NCI-H524 treated with DMSO at 0.1 percent for 48 hours (cell line): ENCODE measurements around the gene SSH2.
A peak's percentile ranks its signal among the peaks of the same experiment; 100 is the strongest.
"Not testable (repeated sequence)": the region's sequence is repeated elsewhere in the genome, so short reads cannot be mapped to it uniquely, and the experiment has no call there.

Experiments
- DNase-seq: peaks from one replicate; lab custom pipeline; 2025; lab: John Stamatoyannopoulos, UW

SSH2 gene

DNA sequence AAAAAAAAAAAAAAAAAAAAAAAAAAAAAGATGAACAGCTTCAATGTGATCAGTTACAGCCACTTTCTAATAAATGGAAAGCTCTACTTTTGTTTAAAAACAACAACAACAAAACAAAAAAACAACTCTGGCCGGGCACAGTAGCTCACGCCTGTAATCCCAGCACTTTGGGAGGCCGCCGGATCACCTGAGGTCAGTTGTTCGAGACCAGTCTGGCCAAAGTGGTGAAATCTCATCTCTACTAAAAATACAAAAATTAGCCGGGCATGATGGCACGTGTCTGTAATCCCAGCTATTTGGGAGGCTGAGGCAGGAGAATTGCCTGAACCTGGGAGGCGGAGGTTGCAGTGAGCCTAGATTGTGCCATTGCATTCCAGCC is 150.2 kb downstream of the SSH2 start:
- not testable (repeated sequence) for DNase-seq

DNA sequence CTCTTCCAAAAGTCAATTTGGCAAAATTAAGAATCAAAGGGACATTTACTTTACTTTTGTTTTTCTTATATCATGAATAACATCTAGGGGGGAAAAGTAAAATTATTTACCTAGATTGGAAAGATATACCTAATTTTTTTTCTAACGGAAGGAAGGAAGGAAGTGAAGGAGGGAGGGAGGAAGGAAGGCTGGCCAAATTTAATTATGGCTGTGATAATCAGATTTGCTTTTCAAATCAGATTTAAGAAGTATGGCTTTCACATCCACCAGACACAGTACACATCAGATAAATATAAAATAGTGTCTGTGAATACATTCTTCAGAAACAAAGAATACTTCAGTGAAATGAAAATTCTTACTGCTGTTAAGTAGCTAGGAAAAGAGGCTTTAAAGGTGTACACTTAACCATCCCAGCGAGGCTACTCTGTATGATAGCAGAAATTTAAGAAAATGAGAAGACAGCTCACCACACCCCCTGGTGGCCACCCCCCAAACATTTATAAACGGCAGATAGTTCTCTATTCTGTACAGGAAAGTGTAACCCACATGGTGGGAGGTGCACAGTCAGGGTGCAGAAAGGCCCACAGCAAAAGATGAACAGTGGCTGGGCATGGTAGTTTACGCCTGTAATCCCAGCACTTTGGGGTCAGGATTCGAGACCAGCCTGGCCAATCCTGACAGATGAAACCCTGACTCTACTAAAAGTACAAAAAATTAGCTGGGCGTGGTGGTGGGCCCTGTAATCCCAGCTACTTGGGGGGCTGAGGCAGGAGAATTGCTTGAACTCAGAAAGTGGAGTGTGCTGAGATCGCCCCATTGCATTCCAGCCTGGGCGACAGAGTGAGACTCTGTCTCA is 150.8 kb downstream of the SSH2 start:
- DNase-seq: peak; percentile 41

DNA sequence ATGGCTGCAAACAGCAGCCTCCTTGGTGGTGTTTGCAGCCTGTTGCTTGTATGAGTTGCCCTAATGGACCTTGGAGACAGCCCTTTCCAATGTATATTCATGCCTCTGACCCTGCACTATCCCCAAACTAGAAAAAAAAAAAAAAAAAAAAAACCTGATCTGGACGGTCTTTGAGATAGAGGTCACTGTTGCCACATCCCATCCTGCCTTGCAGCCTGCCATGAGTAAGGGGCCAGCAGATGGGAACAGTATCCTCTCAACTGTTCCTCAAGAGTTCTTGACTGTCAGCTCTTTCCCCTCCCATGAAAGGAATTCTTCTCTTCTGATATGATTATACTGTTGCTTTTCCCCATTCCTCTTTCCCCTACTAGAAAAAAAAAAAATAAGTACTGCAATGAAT is 152.4 kb downstream of the SSH2 start:
- DNase-seq: peak; percentile 33

DNA sequence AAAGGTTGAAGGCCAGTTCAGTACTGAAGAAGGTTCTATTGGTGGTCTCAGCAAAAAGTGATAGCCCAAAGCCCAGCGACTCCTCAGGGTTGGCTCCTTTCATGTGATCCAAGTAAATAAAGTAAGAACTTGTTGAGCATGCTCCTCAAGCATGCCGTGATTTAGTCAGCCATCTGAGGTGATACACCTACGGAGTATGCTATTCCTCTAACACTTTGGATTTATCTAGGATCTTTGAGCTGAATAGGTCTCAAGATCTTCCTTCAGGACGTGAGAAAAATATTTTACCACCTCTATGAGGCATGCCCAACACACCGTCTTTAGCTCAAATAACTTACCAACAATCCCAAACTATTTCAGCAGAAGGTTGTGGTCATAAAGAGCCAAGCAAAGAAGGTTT is 154.0 kb downstream of the SSH2 start:
- DNase-seq: no peak

DNA sequence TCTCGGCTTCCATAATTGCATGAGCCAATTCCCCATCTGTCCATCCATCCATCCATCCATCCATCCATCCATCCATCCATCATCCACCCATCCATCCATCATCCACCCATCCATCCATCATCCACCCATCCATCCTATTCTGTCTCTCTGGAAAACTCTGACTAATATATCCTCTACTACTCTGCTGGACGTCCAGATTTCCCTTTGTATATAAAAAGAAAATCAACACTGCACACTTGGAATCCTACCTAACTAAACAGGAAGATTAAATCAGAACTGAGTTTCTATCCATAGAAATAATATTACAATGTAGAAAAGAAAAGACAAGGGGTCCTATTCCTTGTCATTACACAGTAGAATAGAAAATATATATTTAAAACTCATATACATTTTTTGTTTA is 157.0 kb downstream of the SSH2 start:
- DNase-seq: no peak

- no peak for DNase-seq
These were observed 158.5 kb downstream of the SSH2 start for GRCh38 chr17:29771546-29771945.

DNA sequence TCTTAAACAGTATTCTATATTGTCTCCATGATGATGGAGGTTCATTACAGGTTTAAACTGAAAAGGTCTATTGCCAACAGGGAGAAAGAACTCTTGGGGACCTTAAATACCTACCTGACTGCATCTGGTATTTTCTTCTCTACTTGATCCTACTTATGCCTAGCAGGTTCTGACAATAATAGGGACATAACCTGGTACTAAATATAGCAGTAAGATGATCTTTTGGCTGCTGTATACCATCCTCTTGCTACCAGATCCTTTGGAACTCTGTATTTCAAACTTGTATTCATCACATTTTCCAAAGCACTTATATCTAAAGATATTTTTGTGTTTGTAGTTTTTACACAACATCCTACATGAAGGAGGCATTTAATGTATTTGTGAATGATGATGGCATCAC is 160.8 kb downstream of the SSH2 start:
- DNase-seq: no peak

DNA sequence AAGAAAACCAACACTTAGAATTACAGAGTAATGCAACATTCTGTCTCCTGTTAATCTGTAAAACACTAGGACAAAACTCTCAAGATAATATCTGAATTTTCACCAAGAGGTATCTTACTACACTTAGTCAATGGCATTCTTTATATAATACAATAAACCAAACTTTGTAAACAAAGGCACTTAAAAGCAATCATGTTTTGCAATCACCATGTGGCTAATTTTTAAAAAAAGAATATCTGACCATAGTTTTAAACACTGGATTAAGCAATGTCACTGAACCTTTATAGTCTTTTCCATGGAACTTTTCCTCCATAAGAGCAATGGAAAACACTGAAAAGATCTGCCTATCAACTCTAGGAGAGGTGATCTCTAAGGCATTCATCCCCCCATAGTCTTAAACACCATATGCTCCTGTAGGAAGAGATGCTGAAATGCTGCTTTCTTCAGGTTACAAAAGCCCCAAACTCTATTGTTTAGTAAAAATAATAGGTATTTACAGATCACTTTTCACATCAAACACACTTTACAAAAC is 163.2 kb downstream of the SSH2 start:
- DNase-seq: no peak

GRCh38 chr17:29764748-29765147 is 165.3 kb downstream of the SSH2 start:
- DNase-seq: no peak

DNA sequence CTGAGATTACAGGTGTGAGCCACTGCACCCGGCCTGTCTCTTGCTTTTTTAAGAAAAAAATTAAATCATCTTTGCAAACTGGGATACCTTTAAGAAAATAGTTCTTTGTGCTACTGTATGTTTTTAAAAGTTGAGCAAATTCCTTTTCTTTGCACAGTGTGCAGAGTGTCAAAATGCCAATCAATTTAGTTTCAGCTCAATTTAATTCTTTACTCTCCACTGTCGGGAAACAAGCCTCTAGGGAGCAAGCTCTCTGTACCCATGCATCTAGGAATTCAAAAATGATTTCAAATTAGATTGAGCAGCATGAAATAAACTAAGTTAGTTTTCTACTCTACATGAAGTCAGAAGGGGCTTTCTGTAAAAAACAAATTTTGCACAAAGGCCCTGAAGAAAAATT is 165.8 kb downstream of the SSH2 start:
- DNase-seq: no peak

GRCh38 chr17:29763273-29763672 is 166.8 kb downstream of the SSH2 start:
- no peak for DNase-seq

DNA sequence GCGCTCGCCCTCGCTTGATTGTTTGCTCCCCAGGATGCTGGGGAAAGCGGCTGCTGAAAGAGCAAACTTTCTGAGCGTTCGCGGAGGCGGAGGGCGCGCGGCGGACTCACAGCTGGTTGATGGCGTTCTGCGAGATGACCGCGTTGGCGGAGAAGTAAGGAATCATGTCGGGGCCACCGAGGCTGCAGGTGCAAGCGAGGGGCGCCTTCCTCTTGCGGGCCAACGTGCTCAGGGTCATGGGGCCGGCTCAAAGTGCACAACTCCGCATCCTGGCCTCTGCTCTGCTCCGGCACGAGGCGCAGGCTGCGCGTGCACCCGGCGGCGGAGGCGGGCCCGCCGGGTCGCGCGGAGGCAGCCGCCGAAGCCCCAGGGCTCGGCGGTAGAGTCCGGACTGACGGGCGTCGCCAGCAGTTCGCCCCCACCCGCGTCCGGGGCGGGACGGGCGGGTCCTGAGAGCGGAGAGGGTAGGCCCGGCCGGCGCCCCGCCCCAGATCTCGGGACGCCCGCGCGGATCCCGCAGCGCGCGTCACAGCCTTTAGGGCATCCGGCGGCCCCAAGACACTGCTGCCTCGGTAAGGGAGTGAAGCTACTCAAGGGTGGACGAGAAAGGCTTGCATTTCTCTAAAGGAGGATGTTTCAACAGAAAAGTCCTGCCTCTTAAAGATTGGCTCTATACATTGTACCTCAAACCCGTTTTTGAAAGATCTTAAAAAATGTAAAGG is 168.8 kb downstream of the SSH2 start:
- DNase-seq: peak; percentile 25

GRCh38 chr17:29760279-29761039 is 169.6 kb downstream of the SSH2 start:
- DNase-seq: no peak

GRCh38 chr17:29758255-29758654 is 171.8 kb downstream of the SSH2 start:
- no peak for DNase-seq

GRCh38 chr17:29757788-29758187 is 172.2 kb downstream of the SSH2 start:
- no peak for DNase-seq

DNA sequence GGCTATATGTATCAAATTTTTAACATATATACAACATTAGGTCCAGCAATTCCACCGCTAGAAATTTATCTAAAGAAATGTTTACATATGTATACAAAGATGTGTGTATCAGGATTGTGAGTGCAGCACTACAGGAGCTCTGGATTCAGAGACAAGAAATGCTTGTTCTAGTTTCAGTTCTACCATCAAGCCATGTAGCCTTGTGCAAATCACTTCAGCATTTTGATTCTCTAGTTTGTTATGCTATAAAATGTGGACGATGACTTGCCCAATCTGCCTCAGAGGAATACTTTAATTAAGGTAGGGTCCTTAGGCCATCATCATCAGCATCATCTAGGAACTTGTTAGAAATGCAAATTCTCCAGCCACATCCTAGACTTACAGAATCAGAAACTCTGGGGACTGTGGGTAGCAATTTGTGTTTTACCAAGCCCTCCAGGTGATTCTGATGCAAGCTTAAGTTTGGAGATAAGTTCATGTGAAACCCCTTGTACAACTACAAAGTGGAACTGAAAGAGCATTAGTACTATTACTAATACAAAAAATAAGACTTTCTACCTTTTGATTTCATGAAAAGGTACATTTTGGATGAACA is 176.1 kb downstream of the SSH2 start:
- DNase-seq: no peak

DNA sequence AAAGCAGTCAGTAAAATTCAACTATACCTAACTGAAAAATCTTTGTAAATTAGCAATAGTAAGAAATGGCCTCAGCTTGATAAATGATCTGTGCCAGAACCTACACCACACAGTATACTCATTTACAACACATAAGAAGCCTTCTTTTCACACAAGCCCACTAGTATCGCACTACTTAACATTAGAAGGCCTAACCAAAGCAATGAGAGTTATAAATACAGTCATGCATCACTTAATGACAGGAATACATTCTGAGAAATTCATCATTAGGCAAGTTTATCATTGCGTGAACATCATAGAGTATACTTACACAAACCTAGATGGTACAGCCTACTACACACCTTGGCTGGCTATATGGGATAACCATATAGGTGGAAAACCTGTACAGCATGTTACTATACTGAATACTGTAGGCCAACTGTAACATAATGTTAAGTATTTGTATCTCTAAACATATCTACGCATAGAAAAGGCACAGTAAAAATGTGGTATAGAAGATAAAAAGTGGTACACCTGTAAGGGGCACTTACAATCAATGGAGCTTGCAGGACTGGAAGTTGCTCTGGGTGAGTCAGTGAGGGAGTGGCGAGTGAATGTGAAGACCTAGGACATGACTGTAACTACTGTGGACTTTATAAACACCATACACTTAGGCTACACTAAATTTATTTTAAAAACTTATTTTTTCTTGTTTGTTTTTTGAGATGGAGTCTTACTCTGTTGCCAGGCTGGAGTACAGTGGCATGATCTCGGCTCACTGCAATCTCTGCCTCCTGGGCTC is 180.8 kb downstream of the SSH2 start:
- DNase-seq: no peak

GRCh38 chr17:29748400-29748799 is 181.6 kb downstream of the SSH2 start:
- no peak for DNase-seq

DNA sequence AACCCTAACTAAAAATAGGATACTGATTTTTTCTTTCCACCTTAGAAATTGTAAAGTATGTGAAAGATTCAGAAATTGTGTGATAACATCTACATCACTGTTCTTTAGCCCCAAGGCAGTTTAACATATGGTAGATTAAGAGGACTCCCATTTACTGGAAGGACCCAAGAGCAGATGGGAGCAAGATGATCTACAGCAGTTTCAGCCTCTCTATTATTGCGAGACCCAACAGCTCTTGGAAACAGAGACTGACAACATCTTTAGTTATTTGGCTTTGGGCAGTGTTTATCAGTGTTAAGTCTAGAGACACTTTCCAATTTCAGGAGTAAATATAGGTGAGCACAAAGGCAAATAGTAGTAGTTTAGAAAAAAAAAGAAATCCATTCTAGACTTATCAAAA is 182.4 kb downstream of the SSH2 start:
- DNase-seq: peak; percentile 86

- no peak for DNase-seq
These were observed 183.4 kb downstream of the SSH2 start for GRCh38 chr17:29746669-29747068.

- DNase-seq: no peak
These were observed 185.9 kb downstream of the SSH2 start for GRCh38 chr17:29744121-29744520.

DNA sequence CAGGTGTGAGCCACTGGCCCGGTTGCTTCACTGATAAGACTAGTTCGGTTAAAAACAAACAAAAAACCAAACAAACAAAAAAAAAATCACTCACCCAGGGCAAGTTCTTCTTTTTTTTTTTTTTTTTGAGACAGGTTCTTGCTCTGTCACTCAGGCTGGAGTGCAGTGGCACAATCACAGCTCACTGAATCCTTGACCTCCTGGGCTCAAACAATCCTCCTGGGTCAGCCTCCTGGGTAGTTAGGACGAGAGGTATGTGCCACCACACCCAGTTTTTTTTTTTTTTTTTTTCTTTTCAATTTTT is 187.9 kb downstream of the SSH2 start:
- no peak for DNase-seq
